GM19395 (cell line): ENCODE measurements around the gene CBLL1.

Experiments used
- ATAC-seq: cut with Tn5 transposase; IDR thresholded peaks from one replicate; pipeline ENCODE4 v1.9.1; 2021; ENCODE audit warnings: mild to moderate bottlenecking, moderate library complexity; ENCODE audit not compliant: unreplicated experiment

The CBLL1 gene

DNA sequence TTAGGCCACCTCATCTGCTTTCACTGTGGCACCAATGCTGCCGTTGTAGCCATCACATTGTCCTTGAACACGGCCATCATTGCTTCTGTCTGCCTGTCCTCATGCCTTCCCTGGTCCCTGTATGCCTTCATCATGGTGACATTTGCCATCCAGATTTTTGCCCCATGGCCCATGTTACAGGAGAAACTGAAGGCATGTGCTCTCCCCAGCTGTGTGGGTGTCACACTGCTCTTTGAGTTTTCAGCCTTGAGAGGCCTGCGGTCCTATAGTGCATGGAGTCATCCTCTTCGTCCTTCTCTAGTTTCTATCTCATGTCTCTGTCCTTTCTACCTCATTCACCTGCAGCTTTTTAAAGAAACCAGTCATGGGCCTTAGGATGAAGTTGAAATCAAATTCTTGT, 65.2 kb downstream of the CBLL1 start:
- no peak for ATAC-seq

DNA sequence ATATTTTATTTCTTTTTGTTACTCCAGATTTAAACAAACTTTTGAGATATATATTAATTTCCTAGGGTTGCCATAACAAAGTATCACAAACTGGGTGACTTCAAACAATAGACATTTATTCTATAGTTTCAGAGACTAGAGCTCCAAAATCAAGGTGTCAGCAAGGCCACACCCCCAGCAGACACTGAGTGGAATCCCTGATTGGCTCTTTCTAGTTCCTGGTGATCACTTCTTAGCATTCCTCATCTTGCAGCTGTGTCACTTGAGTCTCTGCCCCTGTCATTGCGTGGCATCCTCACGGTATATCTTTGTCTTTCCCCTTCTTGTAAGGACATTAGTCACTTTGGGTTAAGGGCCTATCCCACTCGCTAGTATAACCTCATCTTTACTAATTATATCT, 66.7 kb downstream of the CBLL1 start:
- ATAC-seq = no peak
